ENCODE data around the gene HLX. TPM values are rescaled to one million over a fixed set of nuclear protein-coding genes. Genes with fewer than 3 reads are reported as not detected.

The HLX gene
- polyA plus RNA-seq, 1 donor from 2014 or later = not detected

DNA sequence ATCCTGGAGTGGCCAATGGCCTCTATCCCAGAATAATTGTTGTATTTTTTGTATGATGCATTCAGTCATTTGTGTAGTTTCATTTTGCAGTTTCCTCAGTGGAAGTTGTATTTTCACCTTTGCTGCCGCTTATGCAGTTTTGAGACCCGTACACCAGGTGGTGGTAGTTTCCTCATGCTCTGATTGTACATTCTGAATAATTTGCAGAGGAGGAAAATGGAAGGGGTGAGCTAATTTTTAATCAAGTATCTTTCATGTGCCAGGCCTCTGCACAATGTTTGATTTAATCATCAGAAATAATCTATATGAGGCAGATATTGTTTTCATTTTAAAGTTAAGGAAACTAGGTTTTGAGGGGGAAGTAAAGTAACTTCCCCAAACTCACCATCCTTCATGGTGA is 29.5 kb downstream of the HLX start:
- H3F3A ChIP-seq (ENCODE audit: insufficient read depth, low read length, poor library complexity, severe bottlenecking) = no peaks in the 10 kb centered on the region
- TF ChIP-seq POLR2AphosphoS5 (IDR thresholded peaks at IDR 0.05) (no peak), SMC3 (conservative IDR thresholded peaks at IDR 0.05; ENCODE audit: poor library complexity) (peak; percentile 69), EZH2 (IDR thresholded peaks at IDR 0.05; ENCODE audit: borderline replicate concordance, insufficient read depth, low read length, poor library complexity, severe bottlenecking) (no peak), RAD21 (conservative IDR thresholded peaks at IDR 0.05) (peak; percentile 63), CTCF (IDR thresholded peaks at IDR 0.05; ENCODE audit: poor library complexity, severe bottlenecking) (peak; percentile 59)
- TF ChIP-seq, protein P1, sequence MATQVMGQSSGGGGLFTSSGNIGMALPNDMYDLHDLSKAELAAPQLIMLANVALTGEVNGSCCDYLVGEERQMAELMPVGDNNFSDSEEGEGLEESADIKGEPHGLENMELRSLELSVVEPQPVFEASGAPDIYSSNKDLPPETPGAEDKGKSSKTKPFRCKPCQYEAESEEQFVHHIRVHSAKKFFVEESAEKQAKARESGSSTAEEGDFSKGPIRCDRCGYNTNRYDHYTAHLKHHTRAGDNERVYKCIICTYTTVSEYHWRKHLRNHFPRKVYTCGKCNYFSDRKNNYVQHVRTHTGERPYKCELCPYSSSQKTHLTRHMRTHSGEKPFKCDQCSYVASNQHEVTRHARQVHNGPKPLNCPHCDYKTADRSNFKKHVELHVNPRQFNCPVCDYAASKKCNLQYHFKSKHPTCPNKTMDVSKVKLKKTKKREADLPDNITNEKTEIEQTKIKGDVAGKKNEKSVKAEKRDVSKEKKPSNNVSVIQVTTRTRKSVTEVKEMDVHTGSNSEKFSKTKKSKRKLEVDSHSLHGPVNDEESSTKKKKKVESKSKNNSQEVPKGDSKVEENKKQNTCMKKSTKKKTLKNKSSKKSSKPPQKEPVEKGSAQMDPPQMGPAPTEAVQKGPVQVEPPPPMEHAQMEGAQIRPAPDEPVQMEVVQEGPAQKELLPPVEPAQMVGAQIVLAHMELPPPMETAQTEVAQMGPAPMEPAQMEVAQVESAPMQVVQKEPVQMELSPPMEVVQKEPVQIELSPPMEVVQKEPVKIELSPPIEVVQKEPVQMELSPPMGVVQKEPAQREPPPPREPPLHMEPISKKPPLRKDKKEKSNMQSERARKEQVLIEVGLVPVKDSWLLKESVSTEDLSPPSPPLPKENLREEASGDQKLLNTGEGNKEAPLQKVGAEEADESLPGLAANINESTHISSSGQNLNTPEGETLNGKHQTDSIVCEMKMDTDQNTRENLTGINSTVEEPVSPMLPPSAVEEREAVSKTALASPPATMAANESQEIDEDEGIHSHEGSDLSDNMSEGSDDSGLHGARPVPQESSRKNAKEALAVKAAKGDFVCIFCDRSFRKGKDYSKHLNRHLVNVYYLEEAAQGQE (IDR thresholded peaks at IDR 0.05; ENCODE audit: borderline replicate concordance) = no peak
- H3K9me3 ChIP-seq (ENCODE audit: low read length) = no peaks in the 10 kb centered on the region
- no peaks in the 10 kb centered on the region for H3K36me3 ChIP-seq (ENCODE audit: insufficient read depth, low read length)
- no peak overlapping the region for H3K4me3 ChIP-seq (ENCODE audit: low read length)
- no peak overlapping the region for H2AFZ ChIP-seq (ENCODE audit: low read depth, low read length)
- no peak overlapping the region for H3K9ac ChIP-seq (ENCODE audit: low read length)
- no peaks in the 10 kb centered on the region for H3K9me2 ChIP-seq (ENCODE audit: insufficient read depth, low read length)
- H4K20me1 ChIP-seq (ENCODE audit: insufficient read depth) = no peaks in the 10 kb centered on the region
- no peak overlapping the region for H3K27ac ChIP-seq (ENCODE audit: low read length)
- no peak overlapping the region for H3K4me2 ChIP-seq (ENCODE audit: low read length)
- H3K27me3 ChIP-seq (ENCODE audit: insufficient read depth, low read depth, low read length) = no peaks in the 10 kb centered on the region
- H3K79me2 ChIP-seq (replicated peaks; ENCODE audit: insufficient read depth, low read length) = no peaks in the 10 kb centered on the region

DNA sequence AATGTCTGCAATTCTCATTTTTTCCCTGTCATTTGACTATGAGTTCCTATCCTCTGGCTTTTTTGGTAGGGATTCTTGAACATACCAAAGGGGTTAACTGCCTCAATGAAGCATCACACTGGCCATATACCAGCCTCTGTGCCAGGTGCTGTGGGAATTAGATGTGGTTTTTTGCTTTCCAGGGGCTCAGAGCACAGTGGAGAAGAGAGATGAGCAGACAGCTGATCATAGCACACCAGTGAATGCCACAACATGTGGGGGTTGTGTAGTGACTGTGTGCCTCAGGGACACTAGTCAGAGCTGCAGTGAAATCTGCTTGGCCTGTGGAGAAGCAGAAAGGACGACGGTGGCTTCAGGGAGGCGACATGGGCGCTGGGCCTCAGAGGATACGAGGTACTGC is 30.8 kb downstream of the HLX start:
- Histone ChIP-seq H3K9me3 (ENCODE audit: low read length) (no peaks in the 10 kb centered on the region), H3K9ac (ENCODE audit: low read length) (no peak overlapping the region), H3K27ac (ENCODE audit: low read length) (no peak overlapping the region), H3K36me3 (ENCODE audit: insufficient read depth, low read length) (no peaks in the 10 kb centered on the region), H3K27me3 (ENCODE audit: insufficient read depth, low read depth, low read length) (no peaks in the 10 kb centered on the region), H3F3A (ENCODE audit: insufficient read depth, low read length, poor library complexity, severe bottlenecking) (no peaks in the 10 kb centered on the region), H3K9me2 (ENCODE audit: insufficient read depth, low read length) (no peaks in the 10 kb centered on the region), H2AFZ (ENCODE audit: low read depth, low read length) (no peak overlapping the region), H3K4me3 (ENCODE audit: low read length) (no peak overlapping the region), H3K79me2 (replicated peaks; ENCODE audit: insufficient read depth, low read length) (no peaks in the 10 kb centered on the region), H4K20me1 (ENCODE audit: insufficient read depth) (no peaks in the 10 kb centered on the region), H3K4me2 (ENCODE audit: low read length) (no peak overlapping the region)
- no peak for TF ChIP-seq EZH2 (IDR thresholded peaks at IDR 0.05; ENCODE audit: borderline replicate concordance, insufficient read depth, low read length, poor library complexity, severe bottlenecking)
- TF ChIP-seq, protein P1 (IDR thresholded peaks at IDR 0.05; ENCODE audit: borderline replicate concordance) = no peak
- no peak for TF ChIP-seq TAF1 (IDR thresholded peaks at IDR 0.05; ENCODE audit: low read depth)
- TF ChIP-seq EP300 (conservative IDR thresholded peaks at IDR 0.05; ENCODE audit: poor library complexity, severe bottlenecking) = no peak
- no peak for TF ChIP-seq MXI1 (conservative IDR thresholded peaks at IDR 0.05; ENCODE audit: poor library complexity, severe bottlenecking)
- no peak for TF ChIP-seq POLR2AphosphoS5 (IDR thresholded peaks at IDR 0.05)
- TF ChIP-seq SMC3 (conservative IDR thresholded peaks at IDR 0.05; ENCODE audit: poor library complexity) = no peak
- TF ChIP-seq RAD21 (conservative IDR thresholded peaks at IDR 0.05) = no peak
- no peak for TF ChIP-seq CTCF (IDR thresholded peaks at IDR 0.05; ENCODE audit: poor library complexity, severe bottlenecking)

All from neural cell (in vitro differentiated cells).